Stimulated activated CD8-positive, alpha-beta memory T cell treated with anti-CD3 and anti-CD28 coated beads, Interleukin-12 subunit alpha, Interleukin-12 subunit beta, amount 100 ng/mL, for 24 hours (primary cell): ENCODE results near the gene TTLL5.

ENCODE experiments used
- DNase-seq: peaks from one replicate; pipeline ENCODE4 v3.0.0-alpha.2; 2020; ENCODE audit errors: extremely low read depth

TTLL5 gene

GRCh38 chr14:75794615-75795038, 133.6 kb downstream of the TTLL5 start:
- no peak for DNase-seq

DNA sequence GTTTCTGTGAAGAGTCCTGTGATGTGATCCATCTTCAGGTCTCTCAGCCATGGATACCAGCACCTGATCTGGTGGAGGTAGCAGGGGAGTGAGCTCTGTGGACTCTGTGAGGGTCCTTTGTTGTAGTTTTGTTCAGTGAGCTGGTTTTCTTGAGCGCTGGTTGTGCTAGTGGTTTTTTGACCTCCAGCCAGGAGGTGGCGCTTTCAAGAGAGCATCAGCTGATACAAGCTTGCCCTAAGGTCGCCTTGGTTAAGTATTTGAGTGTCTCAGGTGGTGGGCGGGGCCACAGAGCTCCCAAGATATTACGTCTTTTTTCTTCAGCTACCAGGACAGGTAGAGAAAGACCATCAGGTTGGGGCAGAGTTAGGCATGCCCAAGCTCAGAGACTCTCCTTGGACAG, 139.7 kb downstream of the TTLL5 start:
- DNase-seq, result no peak

DNA sequence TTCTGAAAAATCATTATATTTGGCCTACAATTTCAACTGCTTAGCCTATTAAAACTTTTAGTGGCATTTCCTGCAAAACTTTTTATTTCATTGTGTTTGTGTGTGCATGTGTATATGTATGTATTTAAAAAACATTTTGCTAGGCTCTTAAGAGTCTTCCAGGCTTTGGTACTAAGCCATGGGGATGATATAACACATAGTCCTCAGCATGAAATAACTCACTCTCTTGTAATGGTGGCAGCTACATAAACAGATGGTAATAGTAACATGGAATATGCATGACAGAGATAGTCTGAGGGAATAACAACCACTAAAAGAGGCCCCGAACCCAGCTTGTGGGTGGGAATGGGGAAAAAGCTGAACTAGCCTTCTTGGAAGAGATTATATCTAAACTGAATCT, 141.4 kb downstream of the TTLL5 start:
- DNase-seq, result no peak

DNA sequence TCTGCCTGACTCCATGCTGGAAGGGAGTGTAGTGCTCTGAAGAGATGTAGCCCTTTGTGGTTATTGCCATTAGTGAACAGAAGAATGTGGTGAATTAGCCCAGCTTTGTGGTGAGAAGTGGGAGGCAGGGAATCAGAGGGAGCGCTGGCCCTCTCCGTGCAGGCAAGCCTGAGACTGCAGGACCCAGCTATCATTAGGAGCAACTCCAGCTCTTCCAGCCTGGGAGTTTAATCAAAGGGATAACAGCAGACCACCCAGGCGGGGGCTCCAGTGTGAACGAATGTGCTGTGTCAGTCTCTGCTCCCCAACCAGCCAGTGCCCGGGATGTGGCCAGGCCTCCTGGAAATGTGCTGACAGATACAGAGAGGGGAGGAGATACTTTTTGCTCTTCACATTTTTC, 142.7 kb downstream of the TTLL5 start:
- no peak for DNase-seq

- no peak for DNase-seq
These were observed 143.7 kb downstream of the TTLL5 start for GRCh38 chr14:75804570-75805275.

DNA sequence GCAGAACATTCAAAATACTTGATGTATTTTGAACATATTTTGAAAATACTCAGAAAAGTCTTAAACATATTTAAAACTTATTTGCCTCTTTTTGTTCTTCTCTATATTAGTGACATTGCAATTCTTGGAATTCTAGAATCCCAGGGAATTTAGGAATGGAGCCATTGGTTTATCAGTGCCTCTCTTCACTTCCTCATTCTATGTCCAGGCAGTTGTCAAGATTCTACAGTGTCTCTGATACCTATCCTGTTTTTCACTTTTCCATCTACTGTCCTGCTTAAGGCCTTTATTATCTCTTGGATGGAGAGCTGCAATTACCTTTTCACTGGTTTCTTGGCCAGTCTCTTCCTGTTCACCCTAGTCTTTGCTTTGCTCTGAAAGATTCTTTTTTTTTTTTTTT, 144.6 kb downstream of the TTLL5 start:
- no peak for DNase-seq

- no peak for DNase-seq
These were observed 145.3 kb downstream of the TTLL5 start for GRCh38 chr14:75806352-75806832.

- no peak for DNase-seq
These were observed 146.8 kb downstream of the TTLL5 start for GRCh38 chr14:75807667-75808360.

- DNase-seq, result no peak
These were observed 150.2 kb downstream of the TTLL5 start for GRCh38 chr14:75811136-75811829.

DNA sequence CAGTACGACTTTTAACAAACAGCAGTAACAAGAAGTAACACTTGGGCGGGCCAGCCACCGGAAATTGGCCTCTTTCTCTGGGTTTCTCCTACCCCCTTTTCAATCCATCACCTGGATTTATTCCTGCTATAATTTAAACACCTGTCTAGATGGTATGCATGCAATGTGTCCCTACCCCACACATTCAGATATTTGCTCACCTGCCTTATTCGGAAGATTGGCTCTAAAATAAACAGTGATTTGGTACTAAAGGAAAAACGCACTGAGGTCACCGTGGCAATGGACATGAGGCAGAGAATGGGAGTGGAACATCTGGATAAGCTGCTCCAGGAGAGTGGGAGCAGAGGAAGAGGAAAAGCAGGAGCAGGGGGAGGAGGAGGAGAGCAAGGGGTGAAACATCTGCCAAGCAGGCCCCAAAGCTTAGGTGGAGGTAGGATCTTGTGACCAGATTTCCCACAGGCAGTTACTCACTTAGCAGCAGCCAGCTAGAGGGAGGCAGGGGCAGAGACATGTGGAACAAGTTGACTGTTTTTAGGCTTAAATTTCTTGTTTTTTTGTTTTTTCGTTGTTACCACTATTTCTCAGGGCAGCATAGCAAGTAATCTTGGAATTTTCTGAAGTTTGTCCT, 150.9 kb downstream of the TTLL5 start:
- DNase-seq, result no peak

DNA sequence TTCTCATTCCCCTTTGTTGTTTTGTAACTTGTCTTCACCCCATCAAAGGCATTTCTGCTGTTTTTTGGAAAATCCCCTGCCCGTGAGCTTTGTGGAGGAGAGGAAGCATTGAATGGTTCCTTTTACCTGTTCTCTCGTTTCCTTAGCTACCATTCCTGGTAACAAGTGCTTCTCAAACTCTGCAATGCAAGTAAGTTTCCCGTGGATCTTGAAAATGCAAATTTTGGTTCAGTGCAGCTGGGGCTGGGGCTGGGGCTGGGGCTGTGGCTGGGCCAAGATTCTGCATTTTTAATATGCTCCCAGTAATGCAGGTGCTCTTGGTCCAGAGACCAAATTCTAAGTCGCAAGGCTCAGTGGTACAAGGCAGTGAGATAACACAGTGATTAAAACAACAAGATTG, 151.6 kb downstream of the TTLL5 start:
- DNase-seq, result no peak

- DNase-seq, result no peak
These were observed 159.7 kb downstream of the TTLL5 start for GRCh38 chr14:75820761-75821160.

DNA sequence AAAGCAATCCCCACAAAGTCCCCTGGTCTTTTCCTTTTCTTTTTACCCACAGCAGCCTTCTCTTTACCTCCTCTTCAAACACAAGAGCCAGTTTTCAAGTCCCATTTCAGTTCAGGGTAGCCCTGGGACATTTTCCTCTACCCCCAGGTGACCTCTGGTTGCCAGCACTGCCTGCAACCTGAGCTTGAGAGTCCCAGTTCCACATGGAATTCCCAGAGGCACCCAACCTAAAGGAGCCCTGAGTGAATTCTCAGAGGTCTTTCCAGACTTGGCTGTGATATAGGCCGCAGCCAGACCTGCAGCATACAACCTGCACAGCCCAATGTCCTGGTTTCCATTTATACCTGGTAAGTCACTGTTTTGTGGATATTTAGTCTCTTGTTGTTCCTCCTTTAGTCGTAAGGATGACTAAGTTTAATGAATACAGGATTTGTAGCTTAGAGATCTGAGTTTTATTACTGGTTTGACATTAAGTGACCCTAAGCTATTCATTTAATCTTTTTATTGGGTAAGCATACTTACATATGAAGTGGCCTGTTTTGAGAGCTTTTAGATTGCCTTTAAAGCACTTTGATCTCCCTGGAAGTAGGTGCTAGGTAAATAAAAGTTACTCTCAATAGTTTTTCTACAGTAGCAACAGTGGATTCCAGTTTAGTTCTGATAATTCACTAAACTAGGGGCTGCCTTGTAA, 160.9 kb downstream of the TTLL5 start:
- DNase-seq, result no peak

- no peak for DNase-seq
These were observed 161.6 kb downstream of the TTLL5 start for GRCh38 chr14:75822522-75823141.

DNA sequence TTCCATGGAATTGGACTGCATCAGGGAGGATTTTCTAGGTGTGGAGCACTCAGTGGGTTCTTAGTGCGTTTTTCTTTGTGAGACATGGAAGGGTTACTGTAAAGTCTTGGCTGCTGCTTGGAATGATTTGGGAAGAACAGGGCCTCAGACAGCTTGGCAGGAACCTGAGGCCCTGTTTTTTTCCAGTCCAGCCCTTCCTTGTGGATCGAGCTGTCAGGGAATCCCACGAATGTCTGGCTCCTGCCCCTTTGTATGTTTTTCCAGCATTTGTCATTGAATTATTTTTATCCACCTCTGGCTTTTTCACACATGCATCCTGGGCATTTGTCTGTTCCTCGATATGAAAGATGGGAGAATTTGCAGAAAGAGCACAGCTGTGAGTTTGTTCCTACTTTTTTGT, 162.3 kb downstream of the TTLL5 start:
- DNase-seq, result no peak

DNA sequence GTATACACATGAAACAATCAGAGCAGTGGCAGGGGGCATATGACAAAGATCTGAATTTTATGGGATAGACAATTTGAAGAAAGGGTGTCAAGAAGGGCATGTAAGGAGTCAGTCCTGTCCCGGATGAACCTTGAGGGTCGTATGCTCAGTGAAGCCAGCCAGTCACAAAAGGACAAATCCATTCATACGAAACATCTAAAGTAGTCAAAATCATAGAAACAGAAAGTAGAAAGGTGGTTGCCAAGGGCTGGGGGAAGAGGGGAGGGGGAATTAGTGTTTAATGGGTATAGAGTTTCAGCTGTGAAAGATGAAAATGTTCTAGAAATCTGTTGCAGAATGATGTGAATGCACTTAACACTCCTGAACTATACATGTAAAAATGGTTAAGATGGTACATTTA, 163.3 kb downstream of the TTLL5 start:
- DNase-seq, result no peak

- no peak for DNase-seq
These were observed 164.1 kb downstream of the TTLL5 start for GRCh38 chr14:75825147-75825592.

DNA sequence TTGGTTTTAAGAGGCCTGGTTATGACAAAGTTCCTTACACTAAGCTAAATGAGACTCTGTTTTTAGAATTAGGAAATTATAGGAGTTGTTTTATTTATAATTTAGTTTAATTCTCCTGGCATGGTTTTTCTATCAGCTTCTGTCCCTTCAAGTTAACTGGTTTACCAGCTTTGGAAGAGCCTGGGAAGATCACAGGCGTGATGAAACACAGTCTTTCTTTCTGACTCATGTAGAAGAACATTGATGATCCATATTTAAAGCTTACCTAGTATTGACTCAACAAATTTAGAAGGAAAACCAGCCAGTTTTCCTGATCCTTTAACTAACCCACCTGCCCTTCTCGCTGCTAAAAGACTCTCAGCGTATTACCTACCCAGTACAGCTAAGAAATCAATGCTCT, 165.6 kb downstream of the TTLL5 start:
- DNase-seq, result no peak

DNA sequence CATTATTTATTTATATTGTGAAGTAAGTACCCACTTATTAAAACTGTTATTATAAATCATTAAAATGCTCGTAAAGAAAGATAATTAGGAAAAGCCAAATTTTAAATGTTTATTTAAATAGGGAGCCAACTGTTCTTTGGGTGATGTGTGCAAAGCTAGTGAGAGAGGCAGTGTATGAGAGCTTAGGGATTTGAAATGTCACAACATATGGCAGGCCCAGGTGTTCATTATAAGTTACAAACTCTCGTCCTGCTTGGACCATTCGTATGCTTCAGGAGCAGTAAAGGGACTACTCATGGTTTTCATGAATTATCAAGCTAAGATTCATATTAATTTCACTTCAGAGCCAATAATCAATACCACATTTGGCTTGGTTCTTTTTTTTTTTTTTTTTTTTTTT, 166.3 kb downstream of the TTLL5 start:
- no peak for DNase-seq

DNA sequence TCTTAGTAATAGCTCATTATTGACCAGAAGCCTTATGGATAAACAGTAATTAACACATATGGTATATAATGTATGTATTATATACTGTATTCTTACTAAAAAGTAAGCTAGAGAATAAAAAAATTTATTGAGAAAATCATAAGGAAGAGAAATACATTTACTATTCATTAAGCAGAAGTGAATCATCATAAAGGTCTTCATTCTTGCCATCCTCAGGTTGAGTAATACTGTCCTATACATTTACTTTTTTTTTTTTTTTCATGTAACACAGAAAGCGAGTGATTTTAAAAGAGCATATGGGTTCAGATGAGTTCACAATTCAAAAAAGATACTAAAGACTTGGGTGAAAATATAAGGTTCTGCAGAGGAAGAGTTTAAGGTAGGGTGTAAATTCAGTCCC, 168.3 kb downstream of the TTLL5 start:
- DNase-seq, result no peak

- DNase-seq, result no peak
These were observed 170.4 kb downstream of the TTLL5 start for GRCh38 chr14:75831455-75831854.
